ENCODE measurements around the gene SPTBN4. TPM values are rescaled to one million over a fixed set of nuclear protein-coding genes. Genes with fewer than 3 reads are reported as not detected.

The SPTBN4 gene
- polyA plus RNA-seq, 1 of the 3 experiments (the other 2 are of a cell fraction) = 3.1 TPM

- Histone ChIP-seq H2AFZ (ENCODE audit: low read depth) (no peak overlapping the region), H3K4me2 (no peak overlapping the region), H3K9me2 (no peaks in the 10 kb centered on the region), H3K27ac (ENCODE audit: low read depth in 2 of 2, low read length in 1 of 2) (no peak overlapping the region), H3K9me3 (no peaks in the 10 kb centered on the region), H3K27me3 (ENCODE audit: insufficient read depth) (no peaks in the 10 kb centered on the region), H3K36me3 (replicated peaks in 1 of 2; ENCODE audit: control insufficient read depth in 1 of 2, insufficient read depth in 2 of 2, low read length in 1 of 2) (no peaks in the 10 kb centered on the region), H3K4me3 (ENCODE audit: low read depth in 2 of 2, low read length in 1 of 2) (no peak overlapping the region), H3K9ac (no peak overlapping the region), H4K20me1 (ENCODE audit: insufficient read depth) (no peaks in the 10 kb centered on the region), H3F3A (replicated peaks; ENCODE audit: insufficient read depth) (no peaks in the 10 kb centered on the region), H3K4me1 (ENCODE audit: control insufficient read depth in 1 of 2, insufficient read depth in 2 of 2, low read depth in 1 of 2, low read length in 1 of 2) (no peaks in the 10 kb centered on the region), H3K79me2 (ENCODE audit: insufficient read depth) (no peaks in the 10 kb centered on the region)
- ChIA-PET CTCF (interaction anchor here (1.2 to 1.7 kb wide), 2 partner anchors 35 to 105 kb away, joined by 3 to 4 read pairs; no protein-coding TSS in a partner anchor), POLR2A (no interaction called here)
- TF ChIP-seq TAF1 (IDR thresholded peaks at IDR 0.05; ENCODE audit: borderline replicate concordance, low read depth, low read length) (no peak), EP300 (IDR thresholded peaks at IDR 0.05; ENCODE audit: borderline replicate concordance in 1 of 2, low read depth in 1 of 2, low read length in 1 of 2) (no peak), PBX3 (IDR thresholded peaks at IDR 0.05) (no peak), GABPA (IDR thresholded peaks at IDR 0.05; ENCODE audit: low read depth) (no peak), MAX (IDR thresholded peaks at IDR 0.05; ENCODE audit: low read depth) (no peak), POLR2AphosphoS5 (IDR thresholded peaks at IDR 0.05; ENCODE audit: low read depth, low read length) (no peak), FOXM1 (IDR thresholded peaks at IDR 0.05; ENCODE audit: low read depth) (no peak), TCF12 (IDR thresholded peaks at IDR 0.05) (no peak), TEAD4 (IDR thresholded peaks at IDR 0.05; ENCODE audit: borderline replicate concordance, insufficient read depth) (no peak), RFX5 (IDR thresholded peaks at IDR 0.05; ENCODE audit: low read length) (no peak), EZH2phosphoT487 (IDR thresholded peaks at IDR 0.05; ENCODE audit: borderline replicate concordance, low read depth) (no peak)
- 12% methylated on average over 1 of the region's 1 CpG for WGBS (ENCODE audit: low lambda C conversion rate)
- no peak for DNase-seq
These were observed 27.5 kb downstream of the SPTBN4 start for GRCh38 chr19:40494191-40494838.

- Histone ChIP-seq H3K4me1 (ENCODE audit: control insufficient read depth in 1 of 2, insufficient read depth in 2 of 2, low read depth in 1 of 2, low read length in 1 of 2) (no peaks in the 10 kb centered on the region), H3K9ac (no peak overlapping the region), H3K4me2 (no peak overlapping the region), H3K27ac (ENCODE audit: low read depth in 2 of 2, low read length in 1 of 2) (no peak overlapping the region), H3K9me2 (no peaks in the 10 kb centered on the region), H3K27me3 (ENCODE audit: insufficient read depth) (no peaks in the 10 kb centered on the region), H3K79me2 (ENCODE audit: insufficient read depth) (no peaks in the 10 kb centered on the region), H3K36me3 (replicated peaks in 1 of 2; ENCODE audit: control insufficient read depth in 1 of 2, insufficient read depth in 2 of 2, low read length in 1 of 2) (no peaks in the 10 kb centered on the region), H3K9me3 (no peaks in the 10 kb centered on the region), H2AFZ (ENCODE audit: low read depth) (no peak overlapping the region), H3K4me3 (ENCODE audit: low read depth in 2 of 2, low read length in 1 of 2) (no peak overlapping the region), H4K20me1 (ENCODE audit: insufficient read depth) (no peaks in the 10 kb centered on the region), H3F3A (replicated peaks; ENCODE audit: insufficient read depth) (no peaks in the 10 kb centered on the region)
- TF ChIP-seq USF2 (IDR thresholded peaks at IDR 0.05; ENCODE audit: borderline replicate concordance, low read depth, low read length) (no peak), MAX (IDR thresholded peaks at IDR 0.05; ENCODE audit: low read depth) (no peak), FOSL2 (IDR thresholded peaks at IDR 0.05; ENCODE audit: borderline replicate concordance, low read depth) (no peak), JUND (IDR thresholded peaks at IDR 0.05) (no peak), MXI1 (IDR thresholded peaks at IDR 0.05; ENCODE audit: low read depth, low read length) (no peak), ZBTB33 (IDR thresholded peaks at IDR 0.05; ENCODE audit: borderline replicate concordance, low read depth) (no peak), RFX5 (IDR thresholded peaks at IDR 0.05; ENCODE audit: low read length) (no peak), EP300 (IDR thresholded peaks at IDR 0.05; ENCODE audit: borderline replicate concordance in 1 of 2, low read depth in 1 of 2, low read length in 1 of 2) (no peak), REST (IDR thresholded peaks at IDR 0.05; ENCODE audit: low read depth, low read length) (no peak), ELF1 (IDR thresholded peaks at IDR 0.05) (no peak)
- no peak for DNase-seq
- 83% methylated on average over 8 of the region's 12 CpGs for WGBS (ENCODE audit: low lambda C conversion rate)
- ChIA-PET POLR2A (no interaction called here), CTCF (no interaction called here)
These were observed 30.4 kb downstream of the SPTBN4 start for GRCh38 chr19:40497214-40497613.
